Gastrocnemius medialis (tissue), 4 donors: Measurements from ENCODE around the gene TOB2.

Source experiments
- CTCF ChIP-seq, 5 experiments: fragments of 450-650 bp in 3 of 5; fragments of 200-600 bp in 2 of 5; sonication (generic) in 2 of 5; IDR thresholded peaks in 4 of 5; conservative IDR thresholded peaks in 1 of 5; 1 replicate in 4 of 5; 2 replicates in 1 of 5; pipeline ENCODE4 v1.5.1; 2016 to 2019; ENCODE audit warnings: antibody characterized with exemption in 5 of 5, mild to moderate bottlenecking in 3 of 5, moderate library complexity in 3 of 5
- POLR2A ChIP-seq, 2 donors: fragments of 450-650 bp; IDR thresholded peaks; one replicate each; pipeline ENCODE4 v1.6.1; 2017; ENCODE audit warnings: antibody characterized with exemption in 2 of 2, mild to moderate bottlenecking in 2 of 2, moderate library complexity in 2 of 2

GRCh38 chr22:41459431-41459830 lies 12.8 kb upstream of the TOB2 start:
- TF ChIP-seq CTCF (IDR thresholded peaks at IDR 0.05 in 4 of 5, conservative IDR thresholded peaks at IDR 0.05 in 1 of 5) = no peak
- TF ChIP-seq POLR2A (IDR thresholded peaks at IDR 0.05) = no peak
